Measurements from ENCODE around the gene ITM2C. TPM values are rescaled to one million over a fixed set of nuclear protein-coding genes. Genes with fewer than 3 reads are reported as not detected.

ITM2C gene
- total RNA-seq, 2 experiments from 2014 or later: 29.6 to 32.9 TPM

DNA sequence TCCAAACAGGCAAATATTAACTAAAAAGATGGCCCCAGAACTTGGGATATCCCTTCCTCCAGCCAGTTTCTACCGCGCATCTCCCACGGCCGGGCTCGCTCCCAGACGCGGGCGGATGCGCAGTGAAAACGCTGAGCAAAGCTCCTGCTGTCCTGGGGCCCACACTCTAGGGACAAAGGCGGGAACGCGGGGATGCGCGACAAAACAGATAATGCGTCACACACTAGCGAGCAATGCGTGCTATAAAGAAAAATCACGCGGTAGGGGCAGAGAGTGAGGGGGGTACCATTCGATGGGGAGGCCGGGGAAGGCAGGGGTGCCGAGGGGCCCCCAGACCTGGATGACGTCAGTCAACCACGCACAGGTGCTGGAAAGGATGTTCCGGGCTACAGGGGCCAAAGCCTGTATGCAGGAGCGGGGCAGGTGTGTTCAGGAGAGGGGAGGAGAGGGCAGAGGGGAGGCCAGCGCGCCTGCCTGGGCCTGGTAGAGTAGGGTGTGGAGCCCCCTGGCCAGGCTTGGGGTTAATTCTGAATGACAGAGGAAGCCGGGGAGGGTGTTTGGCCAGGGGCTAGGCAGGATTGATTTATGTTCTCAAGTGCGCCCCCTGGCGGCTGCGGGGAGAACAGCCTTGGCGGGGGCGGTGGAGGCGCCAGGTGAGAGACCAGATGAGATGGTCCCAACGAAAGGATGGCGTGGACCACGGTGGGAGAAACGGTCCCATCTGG lies 14.9 kb upstream of the ITM2C start:
- ChIA-PET POLR2A (no interaction called here), CTCF (interaction anchor here (0.6 to 3.9 kb wide), 17 partner anchors 10 to 199 kb away, joined by 3 to 19 read pairs (median 4); no protein-coding TSS in a partner anchor)
- peaks cover 15% of the 10 kb centered on the region for H3K4me1 Mint-ChIP-seq
- H3K36me3 Mint-ChIP-seq (ENCODE audit: low read depth): no peaks in the 10 kb centered on the region
- ATAC-seq (peak; percentile 31), DNase-seq (peak; percentile 86)
- peaks cover 25% of the 10 kb centered on the region for H3K27me3 Mint-ChIP-seq
- no peaks in the 10 kb centered on the region for H3K9me3 Mint-ChIP-seq (ENCODE audit: low read depth)
- H3K27ac Mint-ChIP-seq: no peak overlapping the region
- H3K4me3 Mint-ChIP-seq: no peak overlapping the region
- intact Hi-C loops (cut with DNase I, micrococcal nuclease): loop anchor here (2.0 to 10.0 kb wide), 4 partner anchors 25 to 565 kb away; no protein-coding TSS in a partner anchor

DNA sequence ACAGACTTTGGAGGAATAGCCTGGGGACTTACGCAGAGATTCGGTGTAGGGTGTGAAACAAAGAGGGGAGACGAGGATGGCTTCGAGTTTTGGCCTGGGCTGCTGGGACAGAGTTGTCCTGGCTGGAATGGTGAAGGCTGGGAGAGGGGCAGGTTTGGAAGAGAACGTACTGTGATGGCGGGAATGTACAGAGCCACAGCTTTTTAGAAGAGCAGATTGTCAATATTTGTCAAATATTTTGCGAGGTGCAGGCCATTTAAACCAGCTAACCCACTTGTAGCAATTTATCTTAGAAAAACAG lies 14.4 kb upstream of the ITM2C start:
- Mint-ChIP-seq H3K36me3 (ENCODE audit: low read depth) (no peaks in the 10 kb centered on the region), H3K4me3 (no peak overlapping the region), H3K27me3 (peaks cover 24% of the 10 kb centered on the region), H3K9me3 (ENCODE audit: low read depth) (no peaks in the 10 kb centered on the region), H3K4me1 (peaks cover 15% of the 10 kb centered on the region), H3K27ac (no peak overlapping the region)
- POLR2A ChIA-PET: no interaction called here
- no peak for DNase-seq
- intact Hi-C loops (cut with DNase I, micrococcal nuclease): no loop called here
- ATAC-seq: no peak
- CTCF ChIA-PET: interaction anchor here (0.7 to 3.7 kb wide), 14 partner anchors 10 to 142 kb away, joined by 3 to 16 read pairs (median 3); partner anchors contain the start of gene ITM2C

DNA sequence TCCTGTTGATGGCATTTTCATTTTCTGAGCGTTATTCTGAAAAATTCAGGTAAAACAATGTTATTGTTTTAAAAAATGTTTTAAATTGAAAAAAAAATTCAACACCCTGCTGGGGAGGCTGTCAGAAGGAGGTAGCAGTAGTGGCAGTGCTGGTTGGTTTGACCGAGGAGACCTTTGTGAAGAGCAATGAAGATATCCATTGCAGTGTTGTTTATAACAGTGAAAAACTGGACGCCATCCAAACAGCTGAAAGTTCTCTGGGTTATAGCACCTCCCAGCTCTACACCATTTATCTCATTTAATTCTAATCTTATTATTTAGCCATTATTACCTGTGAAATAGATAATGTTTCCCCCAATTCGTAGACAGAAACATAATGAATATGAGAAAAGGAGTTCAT lies 12.6 kb upstream of the ITM2C start:
- CTCF ChIA-PET: interaction anchor here (0.8 to 2.7 kb wide), 7 partner anchors 9 to 201 kb away, joined by 3 to 17 read pairs (median 8); partner anchors contain the start of gene ITM2C
- Mint-ChIP-seq H3K4me3 (no peak overlapping the region), H3K4me1 (peaks cover 12% of the 10 kb centered on the region), H3K9me3 (ENCODE audit: low read depth) (no peaks in the 10 kb centered on the region), H3K27me3 (peaks cover 24% of the 10 kb centered on the region), H3K27ac (no peak overlapping the region), H3K36me3 (ENCODE audit: low read depth) (no peaks in the 10 kb centered on the region)
- intact Hi-C loops (cut with DNase I, micrococcal nuclease): no loop called here
- no peak for DNase-seq
- POLR2A ChIA-PET: interaction anchor here (0.7 kb wide), 1 partner anchor 626 kb away, joined by 3 read pairs; no protein-coding TSS in a partner anchor
- ATAC-seq: no peak

DNA sequence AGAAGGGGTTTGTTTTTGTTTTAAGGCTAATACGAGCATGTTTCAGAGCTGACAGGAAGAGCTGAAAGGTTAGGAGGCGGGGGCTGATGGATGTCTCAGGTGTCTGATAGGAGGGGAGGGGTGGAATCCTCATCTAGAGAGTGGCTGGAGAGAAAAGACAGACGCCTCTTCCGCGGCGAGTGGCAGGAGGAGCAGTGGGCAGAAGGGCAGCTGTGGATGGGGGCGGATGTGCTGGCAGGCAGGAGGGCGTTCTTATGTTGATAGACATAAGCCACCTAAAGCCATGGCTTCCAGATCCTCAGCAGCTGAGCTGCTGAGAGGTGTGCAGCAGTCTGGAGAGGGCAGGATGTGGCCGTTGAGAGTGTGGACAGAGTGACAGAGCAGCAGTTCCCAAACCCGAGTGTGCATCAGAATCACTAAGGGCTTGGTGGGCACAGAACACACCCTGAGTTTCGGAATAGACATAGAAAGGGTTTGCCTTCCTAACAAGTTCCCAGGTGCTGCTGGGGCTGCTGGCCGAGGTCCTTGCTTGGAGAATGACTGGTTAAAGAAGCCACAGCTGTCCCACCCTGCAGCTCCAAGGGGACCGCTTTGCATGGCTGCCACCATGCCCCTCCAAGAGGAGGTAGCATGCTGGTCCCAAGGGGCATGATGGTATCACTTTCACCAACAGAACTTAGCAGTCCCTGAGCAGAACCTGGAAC lies 3.0 kb upstream of the ITM2C start:
- no peak overlapping the region for H3K4me3 Mint-ChIP-seq
- no peak overlapping the region for H3K27ac Mint-ChIP-seq
- H3K36me3 Mint-ChIP-seq (ENCODE audit: low read depth): no peaks in the 10 kb centered on the region
- peak; percentile 38 for DNase-seq
- H3K4me1 Mint-ChIP-seq: peaks cover 41% of the 10 kb centered on the region
- ChIA-PET CTCF (interaction anchor here (0.7 to 2.8 kb wide), 13 partner anchors 8 to 483 kb away, joined by 3 to 19 read pairs (median 3); no protein-coding TSS in a partner anchor), POLR2A (interaction anchor here (0.6 kb wide), 1 partner anchor 16 kb away, joined by 3 read pairs; no protein-coding TSS in a partner anchor)
- intact Hi-C loops (cut with DNase I, micrococcal nuclease): no loop called here
- peaks cover 13% of the 10 kb centered on the region for H3K27me3 Mint-ChIP-seq
- no peaks in the 10 kb centered on the region for H3K9me3 Mint-ChIP-seq (ENCODE audit: low read depth)
- peak; percentile 8 for ATAC-seq

DNA sequence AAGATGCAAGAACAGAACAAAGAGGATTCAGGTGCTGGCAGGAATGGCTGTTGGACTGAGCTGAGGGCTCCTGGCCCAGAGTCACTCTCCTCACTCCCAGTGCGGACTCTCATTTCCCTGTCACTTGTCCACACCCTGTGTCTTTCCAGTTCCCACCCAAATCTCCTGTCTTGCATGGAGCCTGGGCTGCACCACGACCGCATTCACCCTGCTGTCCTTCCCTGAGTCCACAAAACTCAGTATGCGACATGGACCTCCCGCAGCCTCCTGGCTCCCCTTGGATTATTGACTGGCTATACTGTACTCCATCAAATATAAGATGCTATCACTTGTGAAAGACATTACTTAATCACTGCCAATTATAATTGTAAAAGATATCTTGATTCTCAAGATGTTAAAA lies 2.5 kb upstream of the ITM2C start:
- no peak for ATAC-seq
- POLR2A ChIA-PET: interaction anchor here (1.0 kb wide), 1 partner anchor 68 kb away, joined by 3 read pairs; no protein-coding TSS in a partner anchor

DNA sequence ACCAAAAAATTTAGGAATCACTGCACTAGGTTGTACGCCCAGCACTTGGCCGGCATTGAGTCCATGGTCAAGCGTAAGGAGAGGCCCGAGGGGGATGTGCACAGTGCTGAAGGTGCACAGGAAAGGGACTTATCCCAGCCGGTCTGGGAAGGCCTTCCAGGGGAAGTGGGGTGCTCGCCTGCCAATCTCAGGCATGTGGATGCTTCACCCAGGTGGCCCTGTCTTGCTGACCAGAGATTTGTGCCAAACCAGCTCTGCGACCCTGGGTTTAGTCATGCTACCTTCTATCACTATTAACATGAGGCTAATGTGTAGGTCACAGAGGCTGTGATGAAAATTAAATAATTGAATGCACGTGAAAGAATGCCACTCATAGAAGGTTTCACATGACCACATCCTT lies 1.7 kb upstream of the ITM2C start:
- H3K9me3 Mint-ChIP-seq (ENCODE audit: low read depth): no peaks in the 10 kb centered on the region
- intact Hi-C loops (cut with DNase I, micrococcal nuclease): no loop called here
- H3K4me1 Mint-ChIP-seq: peaks cover 47% of the 10 kb centered on the region
- no peak for ATAC-seq
- H3K4me3 Mint-ChIP-seq: no peak overlapping the region
- ChIA-PET CTCF (interaction anchor here (0.9 to 1.0 kb wide), 2 partner anchors 13 to 14 kb away, joined by 5 to 10 read pairs; no protein-coding TSS in a partner anchor), POLR2A (interaction anchor here (1.0 kb wide), 1 partner anchor 69 kb away, joined by 3 read pairs; no protein-coding TSS in a partner anchor)
- H3K36me3 Mint-ChIP-seq (ENCODE audit: low read depth): no peaks in the 10 kb centered on the region
- peaks cover 8% of the 10 kb centered on the region for H3K27me3 Mint-ChIP-seq
- DNase-seq: no peak
- no peak overlapping the region for H3K27ac Mint-ChIP-seq

More for the DNA sequence above, 2.5 kb upstream of the ITM2C start:
- DNase-seq: no peak
- Mint-ChIP-seq H3K27ac (no peak overlapping the region), H3K9me3 (ENCODE audit: low read depth) (no peaks in the 10 kb centered on the region), H3K36me3 (ENCODE audit: low read depth) (no peaks in the 10 kb centered on the region), H3K4me3 (no peak overlapping the region), H3K27me3 (peaks cover 13% of the 10 kb centered on the region), H3K4me1 (peaks cover 47% of the 10 kb centered on the region)
- CTCF ChIA-PET: interaction anchor here (0.7 to 2.8 kb wide), 9 partner anchors 9 to 150 kb away, joined by 3 to 19 read pairs (median 5); no protein-coding TSS in a partner anchor
- intact Hi-C loops (cut with DNase I, micrococcal nuclease): no loop called here

DNA sequence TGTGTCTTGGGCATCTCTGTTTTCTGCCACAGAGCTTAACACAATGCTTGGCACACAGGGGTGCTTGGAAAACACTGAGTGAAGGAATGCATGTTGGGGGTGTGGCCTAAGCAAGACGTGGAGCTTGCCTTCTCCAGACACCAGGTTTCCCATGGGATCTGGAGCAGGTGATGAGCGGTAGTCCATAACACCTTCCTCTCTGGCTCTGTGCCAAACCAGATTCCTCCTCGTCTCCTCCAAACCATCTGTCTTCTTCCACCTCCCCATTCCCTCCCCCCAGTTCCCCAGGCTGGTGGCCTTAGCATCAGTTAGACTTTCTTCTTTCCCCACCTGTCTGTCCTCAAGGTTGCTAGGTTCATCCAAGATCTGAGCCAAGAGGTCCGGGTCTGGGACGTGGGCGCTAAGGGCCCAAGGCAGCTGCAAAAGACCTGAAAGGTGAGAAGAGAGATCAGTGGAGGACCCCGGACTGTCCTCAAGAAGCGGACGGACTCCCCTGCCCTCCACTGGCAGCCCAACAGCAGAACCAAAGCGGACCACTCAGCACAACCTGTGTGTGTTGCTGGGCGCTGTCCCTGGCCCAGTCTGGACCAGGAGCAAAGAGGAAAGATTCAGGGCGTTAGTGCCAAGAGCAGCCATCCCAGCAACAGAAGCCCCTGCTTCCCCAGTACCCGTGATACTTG lies 1.2 kb upstream of the ITM2C start:
- H3K27ac Mint-ChIP-seq: no peak overlapping the region
- H3K4me1 Mint-ChIP-seq: peaks cover 50% of the 10 kb centered on the region
- peaks cover 7% of the 10 kb centered on the region for H3K27me3 Mint-ChIP-seq
- intact Hi-C loops (cut with DNase I, micrococcal nuclease): loop anchor here in 1 of 2 experiments (1.0 to 2.0 kb wide), 4 partner anchors 15 to 193 kb away; partner anchors contain the start of genes GPR55 and PSMD1
- DNase-seq: no peak
- H3K36me3 Mint-ChIP-seq (ENCODE audit: low read depth): no peaks in the 10 kb centered on the region
- peak overlapping the region; percentile 84 for H3K4me3 Mint-ChIP-seq
- no peaks in the 10 kb centered on the region for H3K9me3 Mint-ChIP-seq (ENCODE audit: low read depth)
- ChIA-PET POLR2A (interaction anchor here (1.0 kb wide), 1 partner anchor 70 kb away, joined by 3 read pairs; no protein-coding TSS in a partner anchor), CTCF (interaction anchor here (0.9 to 1.5 kb wide), 5 partner anchors 11 to 50 kb away, joined by 3 to 10 read pairs (median 5); no protein-coding TSS in a partner anchor)
- no peak for ATAC-seq

DNA sequence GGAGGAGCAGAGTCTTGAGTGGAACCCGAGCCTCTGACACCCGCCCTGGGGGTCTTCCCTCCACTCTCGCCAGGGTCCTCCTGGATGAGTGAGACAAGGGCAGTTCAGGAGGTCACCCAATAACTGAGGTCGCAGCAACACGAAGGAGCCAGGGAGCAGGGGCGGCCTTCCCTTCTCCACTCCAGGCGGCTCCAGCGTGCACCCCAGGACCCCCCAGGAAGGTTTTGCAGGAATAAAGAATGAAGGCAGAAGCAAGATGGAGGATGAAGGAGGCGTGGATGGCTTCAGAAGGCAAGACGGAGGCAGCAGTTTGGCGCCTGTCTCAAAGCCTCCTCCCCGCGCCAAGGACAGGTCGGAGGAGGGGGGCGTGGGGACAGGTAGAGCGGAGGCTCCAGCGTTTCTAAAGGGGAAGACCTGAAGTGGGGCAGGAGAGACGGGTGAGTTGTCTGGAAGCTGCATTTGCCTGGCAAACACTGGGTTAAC lies 579 bp upstream of the ITM2C start:
- DNase-seq (no peak), ATAC-seq (peak; percentile 1)
- ChIA-PET CTCF (interaction anchor here (0.8 to 1.5 kb wide), 6 partner anchors 11 to 233 kb away, joined by 3 to 8 read pairs (median 4); no protein-coding TSS in a partner anchor), POLR2A (interaction anchor here (1.1 kb wide), 1 partner anchor 64 kb away, joined by 3 read pairs; no protein-coding TSS in a partner anchor)
- Mint-ChIP-seq H3K27me3 (peaks cover 7% of the 10 kb centered on the region), H3K4me3 (peak overlapping the region; percentile 84), H3K4me1 (peaks cover 50% of the 10 kb centered on the region), H3K36me3 (ENCODE audit: low read depth) (no peaks in the 10 kb centered on the region), H3K27ac (peak overlapping the region; percentile 82), H3K9me3 (ENCODE audit: low read depth) (no peaks in the 10 kb centered on the region)
- intact Hi-C loops (cut with DNase I, micrococcal nuclease): loop anchor here in 1 of 2 experiments (1.0 to 2.0 kb wide), 4 partner anchors 16 to 192 kb away; partner anchors contain the start of genes GPR55 and PSMD1

DNA sequence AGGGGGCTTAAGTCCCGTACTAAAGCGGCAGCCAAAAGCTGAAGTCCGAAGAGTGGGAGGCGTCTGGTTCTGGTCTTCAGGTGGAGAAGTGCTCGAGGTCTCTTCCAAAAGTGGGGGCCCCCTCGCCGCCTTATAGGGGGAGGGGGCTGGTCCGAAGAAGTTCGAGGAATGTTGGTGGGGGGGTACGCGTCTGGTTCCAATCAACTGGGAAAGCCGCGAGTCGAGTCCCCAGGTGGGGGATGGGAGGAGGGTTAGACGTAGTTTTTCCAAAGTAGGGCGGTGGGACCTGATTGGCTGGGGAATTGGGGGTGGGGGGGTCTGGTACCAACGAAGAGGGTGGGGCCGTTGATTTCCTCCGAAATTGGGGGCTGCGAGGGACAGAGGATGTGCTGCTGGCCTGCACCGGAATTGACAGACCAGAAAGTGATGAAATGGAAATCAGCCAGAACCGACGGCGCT lies 594 bp downstream of the ITM2C start:
- H3K36me3 Mint-ChIP-seq (ENCODE audit: low read depth): no peaks in the 10 kb centered on the region

More for the DNA sequence above, 594 bp downstream of the ITM2C start:
- intact Hi-C loops (cut with DNase I, micrococcal nuclease): loop anchor here in 1 of 2 experiments (2.0 kb wide), 2 partner anchors 39 to 59 kb away; partner anchors contain the start of gene GPR55
- Mint-ChIP-seq H3K9me3 (ENCODE audit: low read depth) (no peaks in the 10 kb centered on the region), H3K4me1 (peaks cover 53% of the 10 kb centered on the region), H3K27ac (peak overlapping the region; percentile 74), H3K27me3 (peaks cover 4% of the 10 kb centered on the region), H3K4me3 (peak overlapping the region; percentile 84)
- ChIA-PET POLR2A (interaction anchor here (1.1 kb wide), 1 partner anchor 63 kb away, joined by 3 read pairs; no protein-coding TSS in a partner anchor), CTCF (interaction anchor here (0.6 to 1.5 kb wide), 5 partner anchors 12 to 248 kb away, joined by 3 to 8 read pairs (median 3); no protein-coding TSS in a partner anchor)
- DNase-seq: no peak
- no peak for ATAC-seq
